ENCODE data around the gene ILRUN. TPM values are rescaled to one million over a fixed set of nuclear protein-coding genes. Genes with fewer than 3 reads are reported as not detected.
"Not testable (repeated sequence)": the region's sequence is repeated elsewhere in the genome, so short reads cannot be mapped to it uniquely, and the experiment has no call there.

Gene ILRUN
- total RNA-seq (2012; rRNA removed) = 25.9 and 26.4 TPM in 2 replicates

- H3K4me3 ChIP-seq (ENCODE audit: low read length) = peak within 1 kb of the TSS; percentile 96
- H3K27me3 ChIP-seq (ENCODE audit: control insufficient read depth, insufficient read depth, low read length) = no peaks in the 10 kb centered on the region
- peaks cover 10% of the 10 kb centered on the region for H3K4me1 ChIP-seq (ENCODE audit: control insufficient read depth, insufficient read depth, low read length)
- H3K9me3 ChIP-seq (replicated peaks; ENCODE audit: low read length) = no peaks in the 10 kb centered on the region
- H3K9ac ChIP-seq (ENCODE audit: low read depth, low read length) = peak within 1 kb of the TSS; percentile 97
- peak within 1 kb of the TSS; percentile 87 for H3K4me2 ChIP-seq (ENCODE audit: low read length)
- H3K36me3 ChIP-seq (ENCODE audit: insufficient read depth, low read length) = peaks cover 3% of the 10 kb centered on the region
Measured at GRCh38 chr6:34696739-34697543, at the start of gene ILRUN. Gene ILRUN (minus strand): TSS chr6:34696767. CDS start chr6:34696603, 164 bp downstream.

DNA sequence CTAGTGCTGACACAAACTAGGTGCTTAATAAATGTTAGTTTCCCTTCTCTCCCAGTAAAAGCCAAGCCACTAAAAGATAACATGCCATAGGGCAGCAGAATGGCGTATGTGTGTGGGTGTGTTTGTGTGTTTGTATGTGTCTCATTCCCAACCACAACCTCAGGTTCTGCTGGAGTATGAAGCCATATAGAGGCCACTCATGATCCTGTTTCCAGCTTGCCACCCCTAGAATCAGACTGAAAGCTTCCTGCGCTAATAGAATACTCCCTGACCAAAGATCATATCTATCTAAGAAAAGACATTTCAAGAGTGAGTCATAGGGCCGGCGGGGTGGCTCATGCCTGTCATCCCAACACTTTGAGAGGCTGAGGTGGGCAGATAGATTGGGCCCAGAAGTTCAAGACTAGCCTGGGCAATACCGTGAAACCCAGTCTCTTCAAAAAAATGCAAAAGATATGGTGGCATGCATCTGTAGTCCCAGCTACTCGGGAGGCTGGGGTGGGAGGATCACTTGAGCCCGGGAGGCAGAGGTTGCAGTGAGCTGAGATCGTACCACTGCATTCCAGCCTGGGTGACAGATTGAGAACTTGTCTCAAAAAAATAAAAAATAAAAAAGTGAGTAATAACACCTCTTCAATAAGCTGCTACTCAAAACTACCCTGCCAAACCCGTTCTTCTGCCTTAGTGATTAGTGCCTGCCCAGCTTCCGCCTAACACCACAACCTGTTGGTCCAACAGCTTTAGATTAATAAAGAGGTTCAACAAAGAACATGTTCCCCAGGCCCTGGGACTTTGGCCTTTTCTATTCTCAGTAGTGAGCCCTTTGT, 48.9 kb upstream of the ILRUN start:
- H3K9me3 ChIP-seq (replicated peaks; ENCODE audit: low read length) = no peaks in the 10 kb centered on the region
- no peaks in the 10 kb centered on the region for H3K4me1 ChIP-seq (ENCODE audit: control insufficient read depth, insufficient read depth, low read length)
- no peaks in the 10 kb centered on the region for H3K36me3 ChIP-seq (ENCODE audit: insufficient read depth, low read length)
- no peak overlapping the region for H3K9ac ChIP-seq (ENCODE audit: low read depth, low read length)
- H3K4me3 ChIP-seq (ENCODE audit: low read length) = no peak overlapping the region
- H3K4me2 ChIP-seq (ENCODE audit: low read length) = no peak overlapping the region
- no peaks in the 10 kb centered on the region for H3K27me3 ChIP-seq (ENCODE audit: control insufficient read depth, insufficient read depth, low read length)

GRCh38 chr6:34744294-34744647, 47.7 kb upstream of the ILRUN start:
- not testable (repeated sequence) for H3K9ac ChIP-seq (ENCODE audit: low read depth, low read length); H3K4me2 ChIP-seq (ENCODE audit: low read length); H3K27me3 ChIP-seq (ENCODE audit: control insufficient read depth, insufficient read depth, low read length); H3K36me3 ChIP-seq (ENCODE audit: insufficient read depth, low read length); H3K9me3 ChIP-seq (replicated peaks; ENCODE audit: low read length); H3K4me3 ChIP-seq (ENCODE audit: low read length); H3K4me1 ChIP-seq (ENCODE audit: control insufficient read depth, insufficient read depth, low read length)

DNA sequence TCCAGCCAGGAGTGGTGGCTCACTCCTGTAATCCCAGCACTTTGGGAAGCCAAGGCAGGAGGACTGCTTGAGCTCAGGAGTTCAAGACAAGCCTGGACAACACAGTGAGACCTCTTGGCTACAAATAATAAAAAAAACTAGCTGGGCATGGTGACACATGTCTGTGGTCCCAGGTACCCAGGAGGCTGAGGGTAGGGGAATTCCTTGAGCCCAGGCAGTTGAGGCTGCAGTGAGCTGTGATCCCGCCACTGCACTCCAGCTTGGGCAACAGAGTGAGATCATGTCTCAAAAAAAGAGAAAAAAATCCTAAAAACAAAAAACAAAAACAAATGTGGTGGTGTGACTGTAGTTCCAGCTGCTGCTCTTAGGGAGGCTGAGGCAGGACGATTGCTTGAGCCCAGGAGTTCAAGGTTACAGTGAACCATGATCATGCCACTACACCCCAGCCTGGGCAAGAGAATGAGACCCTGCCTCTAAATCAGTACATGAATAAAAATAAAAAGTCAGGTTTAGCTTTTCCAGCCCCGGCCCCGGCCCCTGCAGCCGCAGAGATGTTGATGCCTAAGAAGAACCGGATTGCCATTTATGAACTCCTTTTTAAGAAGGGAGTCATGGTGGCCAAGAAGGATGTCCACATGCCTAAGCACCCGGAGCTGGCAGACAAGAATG, 47.2 kb upstream of the ILRUN start:
- Histone ChIP-seq H3K9me3 (replicated peaks; ENCODE audit: low read length) (no peaks in the 10 kb centered on the region), H3K4me2 (ENCODE audit: low read length) (no peak overlapping the region), H3K27me3 (ENCODE audit: control insufficient read depth, insufficient read depth, low read length) (no peaks in the 10 kb centered on the region), H3K4me3 (ENCODE audit: low read length) (no peak overlapping the region), H3K9ac (ENCODE audit: low read depth, low read length) (no peak overlapping the region), H3K4me1 (ENCODE audit: control insufficient read depth, insufficient read depth, low read length) (no peaks in the 10 kb centered on the region), H3K36me3 (ENCODE audit: insufficient read depth, low read length) (no peaks in the 10 kb centered on the region)

- no peaks in the 10 kb centered on the region for H3K4me1 ChIP-seq (ENCODE audit: control insufficient read depth, insufficient read depth, low read length)
- no peaks in the 10 kb centered on the region for H3K27me3 ChIP-seq (ENCODE audit: control insufficient read depth, insufficient read depth, low read length)
- no peak overlapping the region for H3K4me3 ChIP-seq (ENCODE audit: low read length)
- H3K36me3 ChIP-seq (ENCODE audit: insufficient read depth, low read length) = no peaks in the 10 kb centered on the region
- no peak overlapping the region for H3K4me2 ChIP-seq (ENCODE audit: low read length)
- no peak overlapping the region for H3K9ac ChIP-seq (ENCODE audit: low read depth, low read length)
- H3K9me3 ChIP-seq (replicated peaks; ENCODE audit: low read length) = no peaks in the 10 kb centered on the region
Measured at GRCh38 chr6:34742094-34742493, 45.5 kb upstream of the ILRUN start.

DNA sequence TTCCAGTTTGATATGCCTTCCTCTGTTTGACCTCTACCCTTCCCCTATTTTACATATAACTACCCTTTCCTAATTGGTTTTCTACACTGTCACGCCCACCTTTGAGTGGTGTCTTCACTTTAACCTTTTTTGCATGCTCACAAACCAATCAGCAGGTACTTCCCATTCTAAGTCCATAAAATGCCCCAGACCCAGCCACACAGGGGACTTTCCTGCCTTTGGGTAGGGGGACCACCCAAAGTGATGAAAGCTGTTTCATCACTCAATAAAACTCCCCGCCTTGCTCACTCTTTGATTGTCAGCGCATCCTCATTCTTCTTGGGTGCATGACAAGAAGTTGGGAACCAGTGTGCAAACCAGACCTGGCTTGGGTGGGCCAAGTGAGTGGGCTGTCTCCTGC, 40.3 kb upstream of the ILRUN start:
- peaks cover 4% of the 10 kb centered on the region for H3K27me3 ChIP-seq (ENCODE audit: control insufficient read depth, insufficient read depth, low read length)
- no peak overlapping the region for H3K4me3 ChIP-seq (ENCODE audit: low read length)
- no peaks in the 10 kb centered on the region for H3K36me3 ChIP-seq (ENCODE audit: insufficient read depth, low read length)
- H3K4me2 ChIP-seq (ENCODE audit: low read length) = no peak overlapping the region
- H3K4me1 ChIP-seq (ENCODE audit: control insufficient read depth, insufficient read depth, low read length) = no peaks in the 10 kb centered on the region
- H3K9me3 ChIP-seq (replicated peaks; ENCODE audit: low read length) = no peaks in the 10 kb centered on the region
- H3K9ac ChIP-seq (ENCODE audit: low read depth, low read length) = no peak overlapping the region

- Histone ChIP-seq H3K4me2 (ENCODE audit: low read length) (no peak overlapping the region), H3K9ac (ENCODE audit: low read depth, low read length) (no peak overlapping the region), H3K27me3 (ENCODE audit: control insufficient read depth, insufficient read depth, low read length) (peaks cover 4% of the 10 kb centered on the region), H3K36me3 (ENCODE audit: insufficient read depth, low read length) (no peaks in the 10 kb centered on the region), H3K4me1 (ENCODE audit: control insufficient read depth, insufficient read depth, low read length) (peaks cover 4% of the 10 kb centered on the region), H3K9me3 (replicated peaks; ENCODE audit: low read length) (no peaks in the 10 kb centered on the region), H3K4me3 (ENCODE audit: low read length) (no peak overlapping the region)
Measured at GRCh38 chr6:34731393-34732060, 35.0 kb upstream of the ILRUN start.

DNA sequence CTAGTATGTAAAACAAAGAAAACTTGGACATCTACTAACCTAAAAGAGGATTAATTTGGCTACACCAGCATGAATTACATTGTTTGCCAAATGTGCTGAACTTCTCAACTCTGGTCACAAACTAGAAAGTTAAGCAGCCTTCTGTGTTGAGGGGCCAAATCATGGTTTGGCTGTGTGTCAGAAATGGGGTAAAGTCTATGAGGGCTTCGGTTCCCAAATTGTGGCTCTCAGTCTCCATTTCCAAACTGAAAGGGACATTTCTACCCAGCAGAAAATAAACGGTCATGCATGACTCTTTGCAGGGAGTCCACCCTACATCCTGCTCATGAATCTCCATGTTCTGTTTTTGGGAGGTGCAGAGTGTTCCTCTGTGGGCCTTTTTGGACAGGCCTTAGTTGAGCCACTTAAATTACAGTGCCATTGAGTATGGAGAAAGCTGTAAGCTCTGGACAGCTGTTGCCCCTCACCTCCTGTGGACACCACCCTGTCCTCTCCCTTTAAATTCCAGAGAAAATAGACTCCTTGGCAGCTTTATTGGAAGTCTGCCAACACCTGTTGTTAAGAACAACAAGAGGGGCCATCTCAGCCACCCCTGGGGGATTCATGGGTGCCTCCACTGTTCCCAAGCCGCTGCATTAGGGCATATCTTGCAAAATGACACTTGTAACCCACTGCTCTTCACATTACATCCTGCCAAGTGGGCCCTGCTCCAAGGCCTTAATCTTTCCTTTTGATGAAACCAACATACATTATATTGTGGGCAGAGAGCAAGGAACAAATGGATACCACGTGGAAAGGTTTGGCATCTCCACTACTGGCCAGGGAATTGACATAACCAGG, 33.3 kb upstream of the ILRUN start:
- no peak overlapping the region for H3K4me3 ChIP-seq (ENCODE audit: low read length)
- peaks cover 4% of the 10 kb centered on the region for H3K4me1 ChIP-seq (ENCODE audit: control insufficient read depth, insufficient read depth, low read length)
- H3K4me2 ChIP-seq (ENCODE audit: low read length) = no peak overlapping the region
- H3K9ac ChIP-seq (ENCODE audit: low read depth, low read length) = no peak overlapping the region
- peaks cover 4% of the 10 kb centered on the region for H3K27me3 ChIP-seq (ENCODE audit: control insufficient read depth, insufficient read depth, low read length)
- no peaks in the 10 kb centered on the region for H3K36me3 ChIP-seq (ENCODE audit: insufficient read depth, low read length)
- H3K9me3 ChIP-seq (replicated peaks; ENCODE audit: low read length) = no peaks in the 10 kb centered on the region

DNA sequence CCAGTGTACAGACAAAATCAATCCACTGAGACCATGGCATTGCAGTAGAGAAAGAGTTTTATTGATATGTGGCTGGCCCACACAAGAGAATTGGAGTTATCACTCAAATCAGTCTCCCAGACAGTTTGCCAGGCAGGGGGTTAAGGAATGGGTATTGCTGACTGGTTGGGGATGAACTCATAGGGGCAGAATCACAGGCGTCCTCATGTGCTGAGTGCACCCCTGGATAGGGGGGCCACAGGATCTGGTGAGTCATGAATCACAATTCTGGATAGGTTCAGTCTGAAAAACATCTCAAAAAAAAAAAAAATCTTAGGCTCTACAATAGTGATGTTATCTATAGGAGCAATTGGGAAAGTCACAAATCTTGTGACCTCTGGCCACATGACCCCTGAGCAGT, 29.5 kb upstream of the ILRUN start:
- Histone ChIP-seq H3K36me3 (ENCODE audit: insufficient read depth, low read length) (no peaks in the 10 kb centered on the region), H3K4me2 (ENCODE audit: low read length) (no peak overlapping the region), H3K27me3 (ENCODE audit: control insufficient read depth, insufficient read depth, low read length) (no peaks in the 10 kb centered on the region), H3K9me3 (replicated peaks; ENCODE audit: low read length) (no peaks in the 10 kb centered on the region), H3K9ac (ENCODE audit: low read depth, low read length) (no peak overlapping the region), H3K4me3 (ENCODE audit: low read length) (no peak overlapping the region), H3K4me1 (ENCODE audit: control insufficient read depth, insufficient read depth, low read length) (peaks cover 4% of the 10 kb centered on the region)

DNA sequence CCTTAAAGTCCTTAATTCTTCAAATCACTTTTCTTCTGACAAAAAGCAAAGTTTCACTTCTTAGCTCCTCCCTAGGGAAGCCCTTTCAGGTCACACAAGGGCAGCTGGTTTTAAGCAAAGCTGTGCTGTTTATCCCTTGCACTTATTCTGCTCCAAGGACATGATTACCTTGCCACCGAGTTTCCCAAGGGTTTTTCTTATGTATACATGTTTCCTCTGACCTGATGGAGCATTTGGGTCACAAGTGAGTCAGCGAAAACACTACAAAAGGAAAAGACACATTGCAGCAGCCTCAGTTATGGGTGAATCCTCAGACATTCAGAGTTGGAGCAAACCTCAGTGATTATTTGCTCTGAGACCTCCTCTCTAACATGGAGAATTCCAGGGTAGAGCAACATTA, 26.6 kb upstream of the ILRUN start:
- H3K36me3 ChIP-seq (ENCODE audit: insufficient read depth, low read length) = no peaks in the 10 kb centered on the region
- peaks cover 5% of the 10 kb centered on the region for H3K4me1 ChIP-seq (ENCODE audit: control insufficient read depth, insufficient read depth, low read length)
- no peak overlapping the region for H3K4me2 ChIP-seq (ENCODE audit: low read length)
- H3K4me3 ChIP-seq (ENCODE audit: low read length) = no peak overlapping the region
- H3K27me3 ChIP-seq (ENCODE audit: control insufficient read depth, insufficient read depth, low read length) = no peaks in the 10 kb centered on the region
- H3K9ac ChIP-seq (ENCODE audit: low read depth, low read length) = no peak overlapping the region
- H3K9me3 ChIP-seq (replicated peaks; ENCODE audit: low read length) = no peaks in the 10 kb centered on the region

All from skeletal muscle satellite cell (primary cell).